Measurements from ENCODE around the gene SNX33.
"Not testable (repeated sequence)": the region's sequence is repeated elsewhere in the genome, so short reads cannot be mapped to it uniquely, and the experiment has no call there.

SNX33 gene

DNA sequence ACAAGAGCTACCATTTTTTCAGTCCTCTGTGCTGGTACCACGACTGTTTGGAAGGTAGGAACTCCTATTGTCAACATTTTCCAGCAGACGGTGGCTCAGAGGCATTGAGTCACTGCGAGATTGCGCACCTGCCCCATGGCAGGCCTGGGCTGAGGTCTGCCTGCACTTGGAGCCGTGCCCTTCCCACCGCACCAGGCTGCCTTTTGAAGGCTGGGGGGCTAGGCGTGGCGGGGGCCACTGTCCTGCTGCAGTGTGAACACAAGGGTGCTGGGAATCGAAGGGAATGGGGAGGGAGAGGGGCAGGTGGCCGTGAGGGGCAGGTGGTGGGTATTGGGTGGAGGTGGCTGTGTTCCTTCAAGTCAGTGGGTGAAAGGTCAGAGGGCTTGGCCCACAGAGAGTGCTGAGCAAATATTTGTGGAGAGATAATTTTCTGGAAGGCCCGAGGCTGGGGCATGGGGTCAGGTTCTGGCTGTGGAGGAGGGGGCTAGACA is 16.3 kb downstream of the SNX33 start:
- no peak for DNase-seq

DNA sequence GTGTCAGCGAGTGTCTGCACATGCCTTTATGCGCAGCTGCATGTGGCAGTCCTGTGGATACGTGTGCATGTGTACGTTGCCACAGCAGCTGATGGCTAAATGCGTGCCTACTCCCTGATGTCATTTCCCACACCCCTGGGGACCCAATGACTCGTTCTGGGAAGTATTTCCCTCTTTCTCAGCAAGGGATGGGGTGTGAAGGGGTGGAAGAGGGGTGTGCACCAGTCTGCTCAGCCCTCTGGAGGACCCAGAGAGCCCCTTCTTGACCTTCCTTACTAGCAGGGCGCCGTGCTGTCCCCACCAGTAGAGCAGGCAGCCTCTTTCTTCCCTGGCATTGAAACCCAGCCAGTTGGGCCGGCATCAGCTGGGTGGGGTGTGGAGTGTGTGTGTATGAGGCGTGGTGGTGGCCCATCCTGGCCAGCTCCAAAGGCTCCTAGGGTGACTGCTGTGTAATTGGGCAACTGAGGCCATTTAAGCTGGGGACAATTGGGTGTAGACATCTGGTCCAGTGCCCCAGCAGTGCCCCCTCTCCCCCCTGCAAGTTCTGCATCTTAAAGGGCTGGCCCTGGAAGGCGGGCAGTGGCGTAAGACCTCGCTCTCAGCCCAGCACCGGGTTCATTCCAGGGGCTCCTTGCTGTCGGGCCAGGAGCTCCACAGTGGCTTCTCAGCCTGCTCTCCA is 19.2 kb downstream of the SNX33 start:
- DNase-seq, result no peak

DNA sequence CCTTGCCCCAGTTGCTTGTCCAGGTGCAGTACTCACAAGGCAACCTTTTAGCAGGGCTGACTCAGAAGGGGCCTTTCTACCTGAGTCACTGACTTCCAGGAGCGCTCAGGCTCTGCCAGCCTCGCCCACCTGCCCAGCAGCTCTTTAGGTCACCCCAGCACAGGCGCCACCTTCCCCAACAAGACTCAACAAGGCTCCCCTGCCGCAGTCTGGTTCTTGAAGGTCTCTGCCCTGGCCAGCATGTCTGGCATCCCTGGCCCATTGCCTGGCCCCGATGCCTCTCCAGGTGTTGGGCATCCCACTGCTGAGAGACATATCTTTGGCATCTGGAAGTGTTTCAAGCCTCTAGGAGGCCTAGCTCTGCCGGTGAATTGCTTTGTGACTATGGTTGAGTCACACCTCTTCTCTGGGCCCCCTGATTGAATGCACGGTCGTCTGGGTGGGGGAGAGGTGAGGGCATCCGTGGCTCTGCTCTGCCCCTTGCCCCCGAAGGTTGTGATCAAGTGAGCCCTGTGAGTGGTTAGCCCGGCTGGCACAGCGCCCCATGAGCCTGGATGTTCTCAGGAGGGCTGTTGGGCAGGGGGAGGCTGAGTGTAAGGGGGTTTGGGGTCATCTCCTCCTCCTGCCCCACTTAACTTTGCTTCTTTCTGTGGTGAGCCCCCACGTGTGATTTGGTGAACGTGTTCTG is 21.6 kb downstream of the SNX33 start:
- DNase-seq, result no peak

DNA sequence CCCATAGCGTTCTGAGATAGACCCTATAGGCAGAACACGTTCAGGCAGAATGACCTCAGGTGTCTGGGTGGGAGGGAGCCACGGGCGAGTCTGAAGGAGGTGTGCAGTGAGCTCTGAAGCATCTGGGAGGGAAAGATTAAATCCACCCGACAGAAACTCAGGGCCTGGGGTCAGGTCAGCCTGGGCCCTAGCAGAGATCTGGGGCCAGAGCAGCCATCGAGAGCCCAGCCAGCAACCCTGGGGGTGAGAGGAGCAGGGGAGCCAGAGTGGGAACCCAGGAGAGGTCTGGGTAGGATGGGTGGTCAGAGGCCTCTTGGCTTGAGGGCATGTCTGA is 22.1 kb downstream of the SNX33 start:
- DNase-seq, result no peak

DNA sequence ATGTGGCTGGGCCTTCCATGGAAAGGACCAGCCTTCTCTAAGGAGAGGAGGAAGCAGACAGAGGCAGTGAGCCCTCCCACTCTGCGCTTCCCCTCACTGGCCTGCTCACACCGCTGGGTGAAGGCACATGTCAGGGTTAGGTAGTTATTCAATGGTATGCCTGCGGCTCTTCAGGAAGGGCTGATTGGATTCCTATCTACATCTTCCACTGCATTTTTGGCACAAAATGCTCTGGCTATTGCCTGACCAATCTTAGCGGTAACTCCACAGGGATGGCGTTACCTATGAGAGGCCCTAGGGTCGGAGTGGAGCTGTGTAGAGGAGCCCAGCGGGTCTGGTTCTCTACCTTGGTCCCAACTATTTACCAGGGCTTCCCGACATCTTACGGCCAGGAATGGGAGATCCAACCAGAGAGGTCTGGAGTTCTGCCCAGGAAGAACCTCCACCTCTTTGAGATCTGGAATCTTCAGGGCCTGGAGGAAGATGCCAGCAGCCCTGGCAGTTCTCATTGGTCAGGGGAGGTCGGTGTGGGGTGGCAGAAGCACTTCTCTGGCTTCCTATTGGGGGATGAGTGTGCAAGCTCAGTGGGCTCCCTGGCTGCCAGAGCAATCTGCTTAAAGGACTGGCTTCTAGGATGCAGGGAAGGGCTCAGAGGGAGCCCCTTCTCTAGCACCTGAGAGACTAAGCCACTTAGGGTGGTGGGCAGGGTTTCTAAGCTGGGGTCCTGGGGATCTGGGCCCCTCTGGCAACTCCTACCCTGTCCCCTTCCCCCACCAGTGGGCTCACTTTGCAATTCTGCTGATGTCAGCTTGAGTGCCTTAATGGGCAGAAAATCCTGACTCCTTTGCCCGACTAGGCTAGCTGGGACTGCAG is 24.3 kb downstream of the SNX33 start:
- DNase-seq, result no peak

DNA sequence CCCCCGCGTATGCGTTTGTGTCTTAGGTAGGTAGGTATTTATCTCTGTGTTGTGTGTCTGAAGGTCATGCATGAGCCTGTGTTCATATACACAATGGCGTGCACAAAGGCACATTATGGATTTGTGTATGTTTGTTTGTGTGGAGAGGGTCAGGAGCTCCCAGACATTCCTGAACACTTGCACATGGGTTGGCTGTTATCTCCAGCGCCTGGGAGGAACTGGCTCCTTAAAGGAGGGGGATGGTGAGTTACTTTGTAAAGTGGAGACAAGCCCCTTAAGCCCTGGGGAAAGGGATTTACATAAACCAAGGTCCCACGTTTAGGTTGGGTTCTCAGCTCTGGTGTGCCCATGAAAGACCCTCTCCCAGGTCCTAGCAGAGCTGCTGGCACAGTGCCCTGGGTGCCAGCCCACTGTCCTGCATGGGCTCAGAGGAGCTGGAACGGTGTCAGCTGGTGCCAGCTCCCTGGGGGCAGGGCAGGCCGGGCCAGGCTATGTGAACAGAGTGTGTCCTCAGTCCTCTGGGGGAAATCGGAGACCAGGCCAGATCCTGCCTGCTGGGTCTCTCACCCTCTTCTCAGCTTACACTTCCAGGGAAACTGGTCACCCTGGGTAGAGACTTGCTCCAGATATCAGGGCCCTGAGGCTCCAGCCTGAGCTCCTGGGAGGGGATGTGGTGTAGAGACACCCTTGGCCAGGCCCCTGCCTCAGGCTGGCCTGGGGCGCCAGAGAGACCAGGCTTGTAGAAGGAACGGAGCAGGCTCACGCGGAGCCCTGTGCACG is 25.1 kb downstream of the SNX33 start:
- no peak for DNase-seq

DNA sequence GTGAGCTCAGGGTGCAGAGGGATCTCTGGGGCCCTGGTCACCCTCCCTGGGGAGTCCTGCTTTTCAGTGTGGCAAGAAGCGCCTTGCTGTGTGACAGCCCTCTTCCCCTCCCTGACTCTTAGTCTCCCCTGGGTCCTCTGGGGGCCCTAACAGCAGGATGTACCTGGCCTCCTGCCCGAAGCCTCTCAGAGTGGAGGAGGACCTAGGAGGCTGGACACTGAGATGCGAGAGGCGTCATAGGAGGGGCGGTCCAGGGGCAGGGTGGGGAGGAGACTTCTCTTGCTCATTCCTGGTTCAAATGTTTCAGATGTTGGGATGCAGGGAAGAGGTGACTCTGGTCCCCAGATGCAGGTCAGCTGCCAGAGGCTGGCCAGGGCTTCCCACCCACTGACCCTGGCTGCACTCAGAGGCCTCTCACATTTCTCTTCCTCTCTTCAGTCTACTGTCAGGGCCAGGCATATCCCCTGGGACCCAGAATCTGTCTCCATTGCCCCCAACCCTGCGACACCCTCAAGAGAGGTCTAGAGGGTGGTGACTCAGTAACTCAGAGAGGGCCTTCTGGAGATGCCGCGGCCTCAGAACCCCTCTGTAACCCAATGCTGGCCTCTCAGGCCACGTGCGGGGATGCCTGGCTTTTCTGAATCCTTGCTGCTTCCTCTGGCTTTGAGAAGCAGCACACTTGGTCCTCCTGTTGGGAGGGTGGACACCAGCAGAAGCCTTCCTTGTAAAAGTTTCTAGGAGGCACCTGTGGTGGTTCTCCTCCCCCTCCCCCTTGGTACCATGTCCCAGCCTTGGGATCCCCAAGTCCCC is 25.9 kb downstream of the SNX33 start:
- DNase-seq, result no peak

DNA sequence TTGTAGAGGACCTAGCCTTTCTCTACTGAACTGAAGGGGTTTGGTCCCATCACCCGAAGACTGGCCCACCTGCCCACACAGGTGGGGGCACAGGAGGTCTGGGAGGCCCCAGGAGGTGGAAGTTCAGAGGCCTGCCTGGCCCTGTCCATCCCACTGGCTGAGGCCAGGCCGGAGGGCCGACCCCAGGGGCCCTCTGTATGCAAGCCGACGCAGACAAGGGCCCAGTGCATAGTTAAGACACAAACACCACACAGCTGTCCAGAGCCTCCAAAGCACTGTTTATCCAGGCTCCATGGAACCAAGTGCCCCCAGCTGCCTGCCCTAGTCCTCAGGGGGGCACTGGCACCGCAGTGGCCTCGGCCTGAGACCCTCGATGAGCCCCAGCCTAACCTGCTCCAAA is 26.7 kb downstream of the SNX33 start:
- no peak for DNase-seq

DNA sequence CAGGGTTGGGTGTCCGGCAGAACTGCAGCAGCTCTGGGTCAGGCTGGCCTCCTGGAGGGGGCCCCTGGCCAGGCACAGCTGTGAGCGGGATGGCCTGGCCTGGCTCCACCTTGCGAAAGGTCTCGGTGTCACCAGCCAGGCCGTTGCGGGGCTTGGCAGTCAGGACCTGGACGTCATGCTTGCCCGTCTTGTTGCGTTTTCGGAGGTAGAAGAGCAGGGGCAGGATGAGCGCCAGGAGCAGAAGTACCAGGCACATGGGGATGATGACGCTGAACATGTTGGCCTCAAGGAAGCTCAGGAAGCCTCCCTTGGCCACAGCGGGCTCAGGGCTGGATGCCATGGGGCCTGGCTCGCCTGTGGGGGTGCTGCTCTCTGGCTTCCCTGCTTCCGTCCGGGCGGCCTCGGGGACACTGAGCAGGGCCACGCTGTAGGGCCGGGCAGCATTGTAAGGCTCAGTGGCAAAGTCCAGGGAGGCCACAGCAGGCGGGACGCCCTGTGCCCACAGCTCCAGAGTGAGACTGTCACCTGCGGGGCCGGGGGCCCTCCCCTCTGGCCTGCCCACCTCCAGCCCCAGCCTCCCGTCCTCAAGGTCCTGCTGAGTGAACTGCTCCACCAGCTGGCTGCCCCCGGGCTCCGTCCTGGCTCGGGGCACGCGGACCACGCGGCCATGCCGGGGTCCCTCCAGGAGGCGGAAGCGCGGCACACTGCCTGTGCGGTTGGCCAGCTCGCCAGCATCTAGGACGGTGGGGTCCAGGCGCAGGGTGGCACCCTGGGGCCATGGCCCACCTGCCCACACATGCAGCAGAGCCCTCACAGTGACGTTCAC is 28.1 kb downstream of the SNX33 start:
- no peak for DNase-seq

DNA sequence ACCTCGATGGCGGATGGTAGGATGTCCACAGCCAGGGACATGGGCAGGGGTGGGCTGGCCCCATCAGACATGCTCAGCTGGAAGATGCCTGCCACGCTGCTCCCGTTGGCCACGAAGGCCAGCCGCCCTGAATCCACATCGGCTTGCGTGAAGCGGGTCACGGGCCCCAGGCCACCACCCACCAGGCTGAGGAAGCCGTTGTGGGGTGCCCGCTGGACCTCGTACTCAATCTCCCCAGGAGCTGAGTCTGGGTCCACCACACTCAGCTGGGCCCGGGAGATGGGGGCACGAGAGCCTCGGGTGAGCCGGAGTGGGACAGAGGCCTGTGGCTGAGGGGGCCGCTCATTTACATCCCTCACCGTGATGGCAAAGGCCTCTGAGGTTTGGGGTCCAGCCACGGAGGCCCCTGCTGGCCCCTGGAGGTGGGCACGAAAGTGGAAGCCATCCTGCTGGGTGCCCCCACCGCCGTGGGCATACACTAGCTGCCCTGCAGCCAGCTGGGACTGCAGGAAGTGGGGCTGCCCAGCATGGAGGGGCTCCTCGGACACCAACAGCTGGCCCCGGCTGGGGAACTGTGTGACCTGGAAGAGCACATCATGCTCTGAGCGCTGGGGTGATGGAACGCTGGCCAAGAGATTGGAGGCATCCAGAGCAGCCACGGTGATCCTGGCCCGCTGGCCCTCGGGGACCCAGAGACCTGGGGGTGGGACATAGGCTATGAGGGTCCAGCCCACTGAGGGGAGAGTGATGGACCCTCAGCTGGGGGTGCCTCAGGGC is 29.2 kb downstream of the SNX33 start:
- DNase-seq, result no peak

DNA sequence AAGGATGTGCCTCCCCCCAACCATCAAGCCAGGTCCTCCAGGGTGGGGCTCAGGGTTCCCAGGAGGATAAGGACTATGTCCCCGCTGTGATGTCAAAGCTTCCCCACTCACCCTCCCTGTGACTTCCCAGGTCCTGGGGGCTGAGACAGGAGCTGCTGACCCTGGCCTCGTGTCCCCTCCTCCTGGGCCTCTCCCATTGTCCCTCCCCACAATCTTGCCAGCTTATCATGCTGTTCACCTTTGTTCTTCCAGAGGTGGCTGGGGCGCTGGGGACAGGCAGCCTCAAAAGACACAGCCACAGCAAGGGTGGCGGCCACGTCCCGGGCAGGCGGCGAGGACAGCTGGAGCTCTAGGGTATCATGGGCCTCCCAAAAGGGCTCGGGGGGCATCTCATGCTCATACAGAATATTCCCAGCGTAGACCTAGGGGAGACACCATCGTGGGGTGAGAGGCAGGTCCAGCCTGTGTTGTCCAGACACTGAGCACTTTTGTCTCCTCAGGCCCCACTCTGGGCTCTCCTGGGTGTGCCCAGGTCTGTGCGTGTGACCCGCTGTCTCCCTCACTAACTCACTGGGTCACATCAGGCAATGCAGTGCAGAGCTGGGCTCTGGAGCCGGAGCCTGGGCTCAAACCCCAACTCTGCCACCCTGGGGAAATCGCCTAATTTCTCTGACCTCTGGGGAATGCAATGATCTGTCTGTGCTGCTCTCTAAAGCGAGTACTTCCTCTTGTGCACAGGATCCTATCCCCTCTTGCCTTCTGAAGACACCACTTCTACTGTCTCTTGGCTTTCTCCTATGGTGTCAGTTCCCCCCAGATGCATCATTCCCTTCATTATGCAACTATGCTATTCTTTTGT is 30.0 kb downstream of the SNX33 start:
- DNase-seq, result no peak

DNA sequence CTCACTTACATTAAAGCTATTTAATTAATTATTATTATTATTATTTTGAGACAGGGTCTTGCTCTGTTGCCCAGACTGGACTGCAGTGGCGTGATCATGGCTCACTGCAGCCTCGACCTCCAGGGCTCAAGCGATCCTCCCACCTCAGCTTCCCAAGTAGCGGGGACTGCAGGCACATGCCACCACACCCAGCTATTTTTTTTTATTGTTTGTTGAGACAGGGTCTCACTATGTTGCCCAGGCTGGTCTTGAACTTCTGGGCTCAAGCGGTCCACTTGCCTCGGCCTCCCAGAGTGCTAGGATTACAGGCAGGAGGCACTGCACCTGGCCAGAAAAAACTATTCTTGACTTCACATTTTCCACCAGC is 30.6 kb downstream of the SNX33 start:
- not testable (repeated sequence) for DNase-seq

DNA sequence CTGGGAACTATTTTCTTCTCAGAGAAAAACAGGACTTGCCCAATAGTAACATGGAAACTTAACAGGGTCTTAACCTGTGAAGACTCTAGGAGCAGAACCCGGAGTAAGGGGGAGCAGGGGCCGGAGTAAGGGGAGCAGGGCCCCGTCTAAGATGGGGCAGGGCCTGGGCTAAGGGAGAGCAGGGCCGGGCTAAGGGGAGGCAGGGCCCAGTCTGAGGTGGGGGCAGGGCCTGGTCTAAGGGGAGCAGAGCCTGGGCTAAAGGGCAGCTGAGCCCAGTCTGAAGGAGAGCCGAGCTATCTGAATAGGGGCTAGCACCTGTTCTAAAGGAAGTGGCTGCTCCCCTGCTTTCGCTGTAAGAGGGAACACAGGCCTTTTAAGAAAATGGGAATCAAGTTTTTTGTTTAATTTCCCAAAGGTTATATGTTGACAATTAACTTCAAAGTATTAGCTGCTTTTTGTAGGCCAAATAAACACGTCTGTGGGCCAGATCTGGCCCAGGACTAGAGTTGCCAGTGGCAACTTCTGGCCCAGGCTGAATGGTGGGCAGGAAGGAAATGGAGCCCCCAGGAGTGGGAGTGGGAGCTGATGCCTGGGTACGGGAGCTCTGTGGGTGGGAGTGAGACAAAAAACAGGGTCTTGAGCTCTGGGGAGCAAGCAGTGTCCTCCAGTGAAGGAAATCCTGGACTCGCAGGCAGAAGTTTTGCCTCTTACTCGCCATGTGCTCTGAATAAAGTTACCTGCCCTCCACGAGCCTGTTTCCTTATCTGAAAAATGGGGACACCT is 32.5 kb downstream of the SNX33 start:
- DNase-seq, result no peak

DNA sequence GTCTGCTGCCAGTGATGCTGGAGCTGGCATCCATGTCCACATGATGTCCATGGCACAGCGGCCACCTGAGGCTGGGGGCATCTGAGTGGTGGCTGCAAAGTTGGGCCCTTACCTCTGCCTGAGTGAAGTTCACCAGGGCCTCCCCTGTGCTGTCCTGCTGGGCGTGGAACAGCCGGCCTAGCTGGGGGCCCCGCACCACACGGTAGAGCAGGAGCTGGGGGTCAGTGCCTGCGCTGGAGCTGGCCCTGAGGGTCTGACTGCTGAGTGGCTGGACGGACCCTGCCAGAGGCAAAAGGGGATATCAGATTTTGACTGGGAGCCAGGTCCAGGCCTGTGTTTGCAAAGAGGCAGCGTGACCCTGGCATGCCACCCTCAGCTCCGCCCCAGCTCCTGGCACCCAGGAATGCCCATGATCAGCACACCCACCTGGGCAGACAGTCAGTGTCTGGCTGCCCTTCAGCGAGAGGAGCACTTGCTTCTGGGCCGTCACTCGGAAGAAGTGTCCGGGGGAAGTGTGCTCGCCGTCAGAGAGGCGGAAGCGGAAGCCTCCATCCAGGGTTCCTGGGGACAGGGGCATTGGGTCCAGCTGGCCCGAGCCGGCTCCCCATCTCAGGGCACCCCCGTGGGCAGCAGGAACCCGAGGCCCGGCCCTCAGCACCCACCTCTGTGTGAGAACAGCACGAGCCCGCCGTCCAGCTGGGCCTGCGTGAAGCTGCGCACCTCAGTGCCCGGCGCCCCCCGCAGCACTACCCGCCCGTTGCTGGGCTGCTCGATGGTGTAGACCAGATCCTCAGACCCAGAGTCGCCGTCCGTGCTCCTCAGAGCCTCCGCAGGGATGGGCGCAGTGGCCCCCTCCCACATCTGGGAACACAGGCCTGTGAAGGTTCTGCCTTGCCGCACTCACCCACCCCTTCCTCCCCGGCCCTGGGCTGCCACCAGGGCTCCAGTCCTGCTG is 34.7 kb downstream of the SNX33 start:
- no peak for DNase-seq

DNA sequence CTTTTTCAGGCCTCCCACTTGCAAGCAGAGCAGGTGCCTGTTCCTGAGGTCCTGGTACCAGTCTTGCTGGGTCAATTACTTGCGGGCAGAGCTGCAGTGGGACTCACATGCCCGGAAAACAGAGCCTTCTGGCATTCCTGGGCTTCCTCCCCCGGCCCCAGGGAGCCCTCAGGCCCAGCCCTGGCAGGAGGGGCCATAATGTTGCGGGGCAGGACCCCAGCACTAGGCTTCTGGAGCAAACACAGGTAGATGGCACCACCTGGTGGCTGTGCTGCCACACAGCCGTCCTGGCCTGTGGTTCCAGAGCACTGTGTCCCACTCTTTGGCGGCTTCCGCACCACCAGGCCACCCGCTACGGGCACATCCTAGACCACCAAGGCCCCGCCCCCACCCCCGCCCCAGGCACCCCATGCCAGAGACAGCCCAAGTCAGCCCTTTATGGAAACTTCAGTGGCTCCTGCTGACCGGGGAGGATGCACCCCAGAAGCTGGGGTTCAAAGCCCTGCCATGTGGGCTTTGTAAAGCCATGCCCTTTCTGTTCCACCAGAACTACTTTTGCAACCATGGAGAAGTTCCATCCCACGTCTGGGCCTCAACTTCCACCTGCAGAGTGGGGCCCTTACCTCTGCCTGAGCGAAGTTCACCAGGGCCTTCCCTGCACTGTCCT is 36.1 kb downstream of the SNX33 start:
- peak; percentile 80 for DNase-seq

DNA sequence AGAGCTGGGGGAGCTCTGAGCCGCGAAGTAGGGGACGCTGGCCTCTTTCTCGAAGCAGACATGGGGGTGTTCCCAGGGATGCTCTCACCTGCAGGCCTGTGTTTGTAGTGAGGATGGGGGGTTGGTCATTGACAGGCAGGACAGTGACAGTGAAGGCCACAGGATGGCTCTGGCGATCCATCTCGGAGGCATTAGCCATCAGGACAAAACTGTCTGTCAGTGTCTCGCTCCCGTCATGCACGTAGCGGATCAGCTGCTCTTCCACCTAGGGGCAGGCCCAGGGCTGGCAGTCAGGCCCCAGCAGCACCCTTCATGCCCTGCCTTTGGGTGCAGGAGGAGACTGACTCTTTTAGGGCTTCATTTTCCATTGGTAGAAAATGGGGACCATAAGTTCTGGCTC is 36.9 kb downstream of the SNX33 start:
- DNase-seq, result no peak

DNA sequence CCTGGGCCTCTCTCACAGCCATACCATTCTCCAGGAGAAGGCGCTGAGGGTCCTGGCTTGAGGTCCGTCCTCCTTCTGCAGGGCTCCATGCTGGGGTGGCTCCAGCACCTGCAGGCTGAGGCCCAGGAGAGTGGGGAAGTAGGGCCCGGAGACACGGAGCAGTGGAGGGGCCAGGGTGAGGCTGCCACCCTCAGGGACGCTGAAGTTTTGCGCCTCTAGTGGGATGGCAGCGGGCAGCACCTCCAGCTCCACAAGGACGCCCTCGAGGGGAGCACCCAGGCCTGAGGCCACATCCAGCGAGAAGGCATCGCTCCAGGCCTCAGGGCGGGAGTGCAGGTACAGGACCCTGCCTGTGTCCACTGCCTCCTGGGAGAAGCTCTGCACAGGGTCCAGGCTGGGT is 37.5 kb downstream of the SNX33 start:
- DNase-seq, result no peak
